Tibial nerve (tissue), 4 donors: Measurements from ENCODE around the gene BACH2. TPM values are rescaled to one million over a fixed set of nuclear protein-coding genes. Genes with fewer than 3 reads are reported as not detected.
A peak's percentile ranks its signal among the peaks of the same experiment; 100 is the strongest.

Experiments
- DNase-seq, 2 donors: peaks; one replicate each; pipeline ENCODE4 v3.0.0-alpha.2; 2019; ENCODE audit warnings: low spot score in 2 of 2
- H3K27ac ChIP-seq, 4 donors: fragments of 200-600 bp; sonication (generic) in 3 of 4; one replicate each; pipeline ENCODE4 v1.5.1; 2017 to 2019; ENCODE audit warnings: mild to moderate bottlenecking in 1 of 4
- H3K27me3 ChIP-seq, 2 donors: fragments of 200-600 bp; sonication (generic) in 1 of 2; one replicate each; pipeline versions ENCODE4 v1.5.1 to v1.6.0; 2017 to 2019
- H3K36me3 ChIP-seq, 3 donors: fragments of 200-600 bp; sonication (generic); one replicate each; pipeline ENCODE4 v1.5.1; 2018 to 2019
- H3K4me1 ChIP-seq, 4 donors: fragments of 200-600 bp; sonication (generic) in 3 of 4; one replicate each; pipeline ENCODE4 v1.5.1; 2017 to 2019
- H3K4me3 ChIP-seq, 4 donors: fragments of 200-600 bp; sonication (generic) in 3 of 4; one replicate each; pipeline ENCODE4 v1.5.1; 2017 to 2019; ENCODE audit warnings: mild to moderate bottlenecking in 1 of 4, moderate library complexity in 1 of 4
- H3K9me3 ChIP-seq, 4 donors: fragments of 200-600 bp; sonication (generic) in 3 of 4; one replicate each; pipeline ENCODE4 v1.5.1; 2017 to 2019
- CTCF ChIP-seq, 5 experiments: fragments of 200-600 bp in 3 of 5; fragments of 450-650 bp in 2 of 5; sonication (generic) in 3 of 5; IDR thresholded peaks; one replicate each; pipeline ENCODE4 v1.5.1; 2016 to 2019; ENCODE audit warnings: antibody characterized with exemption in 5 of 5, mild to moderate bottlenecking in 3 of 5, moderate library complexity in 2 of 5
- EP300 ChIP-seq, 2 donors: sonication (generic); formaldehyde crosslinking; IDR thresholded peaks; one replicate each; pipeline ENCODE4 v1.6.1; 2017; ENCODE audit warnings: antibody characterized with exemption in 2 of 2, mild to moderate bottlenecking in 1 of 2
- POLR2A ChIP-seq, 2 donors: fragments of 450-650 bp; IDR thresholded peaks; one replicate each; pipeline ENCODE4 v1.6.1; 2017; ENCODE audit warnings: antibody characterized with exemption in 2 of 2, mild to moderate bottlenecking in 2 of 2, moderate library complexity in 2 of 2
- WGBS, 2 donors: methylation state at CpG; one replicate each; pipeline ENCODE4 v1.1.5; 2018; 5-methylcytosine and 5-hydroxymethylcytosine counted together
- total RNA-seq, 4 donors: library from RNA; depleted of rRNA; stranded (reverse); fragments of >200 nt; gene quantifications; one replicate each; pipeline ENCODE4 v1.1.0, GENCODE V29; 2016

The BACH2 gene
- total RNA-seq, 4 donors from 2014 or later, result 4.4 to 11.1 (median 8.4) TPM

GRCh38 chr6:90291565-90291964, 5.1 kb downstream of the BACH2 start:
- WGBS, 2 donors, result 85 to 92% methylated on average over 4 of the region's 4 CpGs
- TF ChIP-seq CTCF (IDR thresholded peaks at IDR 0.05), result no peak
- TF ChIP-seq EP300 (IDR thresholded peaks at IDR 0.05), result no peak
- no peak for TF ChIP-seq POLR2A (IDR thresholded peaks at IDR 0.05)
- DNase-seq, result no peak

GRCh38 chr6:90290811-90291420, 5.7 kb downstream of the BACH2 start:
- Histone ChIP-seq H3K4me3 (no peak overlapping the region), H3K4me1 (peaks cover 0 to 49% (median 10%) of the 10 kb centered on the region in 4 donors), H3K9me3 (no peaks in the 10 kb centered on the region), H3K27me3 (no peaks in the 10 kb centered on the region), H3K36me3 (no peaks in the 10 kb centered on the region), H3K27ac (peak overlapping the region in 2 of 4 donors; percentile 32 to 62)
- 45 to 52% methylated on average over 5 of the region's 5 CpGs for WGBS, 2 donors
- TF ChIP-seq POLR2A (IDR thresholded peaks at IDR 0.05), result no peak
- peak in 1 of 2 donors; percentile 40 for TF ChIP-seq EP300 (IDR thresholded peaks at IDR 0.05)
- DNase-seq, result no peak

More at GRCh38 chr6:90291565-90291964, 5.1 kb downstream of the BACH2 start:
- H3K4me3 ChIP-seq, result no peak overlapping the region
- no peaks in the 10 kb centered on the region for H3K9me3 ChIP-seq
- H3K4me1 ChIP-seq, result peaks cover 0 to 43% (median 6%) of the 10 kb centered on the region in 4 donors
- no peaks in the 10 kb centered on the region for H3K27me3 ChIP-seq
- H3K36me3 ChIP-seq, result no peaks in the 10 kb centered on the region
- H3K27ac ChIP-seq, result no peak overlapping the region

GRCh38 chr6:90289902-90290301, 6.7 kb downstream of the BACH2 start:
- DNase-seq, result no peak
- H3K27me3 ChIP-seq, result no peaks in the 10 kb centered on the region
- WGBS, 2 donors, result 96 to 100% methylated on average over 1 of the region's 1 CpG
- TF ChIP-seq POLR2A (IDR thresholded peaks at IDR 0.05) (no peak), CTCF (IDR thresholded peaks at IDR 0.05) (no peak), EP300 (IDR thresholded peaks at IDR 0.05) (no peak)
- no peaks in the 10 kb centered on the region for H3K9me3 ChIP-seq
- H3K27ac ChIP-seq, result no peak overlapping the region
- no peaks in the 10 kb centered on the region for H3K36me3 ChIP-seq
- H3K4me1 ChIP-seq, result peaks cover 0 to 53% (median 20%) of the 10 kb centered on the region in 4 donors
- no peak overlapping the region for H3K4me3 ChIP-seq

- TF ChIP-seq CTCF (IDR thresholded peaks at IDR 0.05) (no peak), EP300 (IDR thresholded peaks at IDR 0.05) (no peak), POLR2A (IDR thresholded peaks at IDR 0.05) (no peak)
- 45 to 70% methylated on average over 1 of the region's 1 CpG for WGBS, 2 donors
- no peaks in the 10 kb centered on the region for H3K9me3 ChIP-seq
- no peak overlapping the region for H3K27ac ChIP-seq
- no peaks in the 10 kb centered on the region for H3K36me3 ChIP-seq
- H3K27me3 ChIP-seq, result no peaks in the 10 kb centered on the region
- H3K4me3 ChIP-seq, result no peak overlapping the region
- no peak for DNase-seq
- peaks cover 0 to 50% (median 19%) of the 10 kb centered on the region in 4 donors for H3K4me1 ChIP-seq
These were observed 8.2 kb downstream of the BACH2 start for GRCh38 chr6:90288404-90288803.

GRCh38 chr6:90286884-90287488, 9.7 kb downstream of the BACH2 start:
- TF ChIP-seq CTCF (IDR thresholded peaks at IDR 0.05), result peak; percentile 11 to 45 (median 28)
- no peak for TF ChIP-seq POLR2A (IDR thresholded peaks at IDR 0.05)
- Histone ChIP-seq H3K36me3 (no peaks in the 10 kb centered on the region), H3K4me3 (no peak overlapping the region), H3K27me3 (no peaks in the 10 kb centered on the region), H3K27ac (peak overlapping the region in 1 of 4 donors; percentile 71), H3K9me3 (no peaks in the 10 kb centered on the region), H3K4me1 (peaks cover 0 to 46% (median 19%) of the 10 kb centered on the region in 4 donors)
- WGBS, 2 donors, result 88 to 90% methylated on average over 4 of the region's 4 CpGs
- no peak for DNase-seq
